Liver (tissue), 3 donors: ENCODE data around the gene CGB5.

Experiments
- JUND ChIP-seq, 2 donors: IDR thresholded peaks; 2 replicates each; pipeline ENCODE4 v1.6.1; 2016; ENCODE audit warnings: antibody characterized with exemption in 2 of 2
- MAX ChIP-seq: IDR thresholded peaks from 2 replicates; pipeline ENCODE4 v1.6.1; 2016; ENCODE audit warnings: antibody characterized with exemption
- TF ChIP-seq, protein P1 (sequence below): IDR thresholded peaks from 2 replicates; pipeline ENCODE4 v1.6.1; 2016; ENCODE audit warnings: antibody characterized with exemption, mild to moderate bottlenecking
- TF ChIP-seq, protein P2 (sequence below): fragments of 150-350 bp; IDR thresholded peaks from 2 replicates; pipeline ENCODE4 v1.5.1; 2017; ENCODE audit warnings: improper control_type of control experiment, low read depth, low read length; ENCODE audit not compliant: missing input control
- TF ChIP-seq, protein P3 (sequence below): IDR thresholded peaks from 2 replicates; pipeline ENCODE4 v1.6.1; 2016; ENCODE audit warnings: antibody characterized with exemption
- TF ChIP-seq, protein P4 (sequence below): IDR thresholded peaks from 2 replicates; pipeline ENCODE4 v1.6.1; 2016; ENCODE audit warnings: antibody characterized with exemption
- donor health status: healthy.
- donor health status: healthy.

- no peak for TF ChIP-seq JUND (IDR thresholded peaks at IDR 0.05)
- TF ChIP-seq, protein P1, sequence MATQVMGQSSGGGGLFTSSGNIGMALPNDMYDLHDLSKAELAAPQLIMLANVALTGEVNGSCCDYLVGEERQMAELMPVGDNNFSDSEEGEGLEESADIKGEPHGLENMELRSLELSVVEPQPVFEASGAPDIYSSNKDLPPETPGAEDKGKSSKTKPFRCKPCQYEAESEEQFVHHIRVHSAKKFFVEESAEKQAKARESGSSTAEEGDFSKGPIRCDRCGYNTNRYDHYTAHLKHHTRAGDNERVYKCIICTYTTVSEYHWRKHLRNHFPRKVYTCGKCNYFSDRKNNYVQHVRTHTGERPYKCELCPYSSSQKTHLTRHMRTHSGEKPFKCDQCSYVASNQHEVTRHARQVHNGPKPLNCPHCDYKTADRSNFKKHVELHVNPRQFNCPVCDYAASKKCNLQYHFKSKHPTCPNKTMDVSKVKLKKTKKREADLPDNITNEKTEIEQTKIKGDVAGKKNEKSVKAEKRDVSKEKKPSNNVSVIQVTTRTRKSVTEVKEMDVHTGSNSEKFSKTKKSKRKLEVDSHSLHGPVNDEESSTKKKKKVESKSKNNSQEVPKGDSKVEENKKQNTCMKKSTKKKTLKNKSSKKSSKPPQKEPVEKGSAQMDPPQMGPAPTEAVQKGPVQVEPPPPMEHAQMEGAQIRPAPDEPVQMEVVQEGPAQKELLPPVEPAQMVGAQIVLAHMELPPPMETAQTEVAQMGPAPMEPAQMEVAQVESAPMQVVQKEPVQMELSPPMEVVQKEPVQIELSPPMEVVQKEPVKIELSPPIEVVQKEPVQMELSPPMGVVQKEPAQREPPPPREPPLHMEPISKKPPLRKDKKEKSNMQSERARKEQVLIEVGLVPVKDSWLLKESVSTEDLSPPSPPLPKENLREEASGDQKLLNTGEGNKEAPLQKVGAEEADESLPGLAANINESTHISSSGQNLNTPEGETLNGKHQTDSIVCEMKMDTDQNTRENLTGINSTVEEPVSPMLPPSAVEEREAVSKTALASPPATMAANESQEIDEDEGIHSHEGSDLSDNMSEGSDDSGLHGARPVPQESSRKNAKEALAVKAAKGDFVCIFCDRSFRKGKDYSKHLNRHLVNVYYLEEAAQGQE: no peak
- TF ChIP-seq, protein P2, sequence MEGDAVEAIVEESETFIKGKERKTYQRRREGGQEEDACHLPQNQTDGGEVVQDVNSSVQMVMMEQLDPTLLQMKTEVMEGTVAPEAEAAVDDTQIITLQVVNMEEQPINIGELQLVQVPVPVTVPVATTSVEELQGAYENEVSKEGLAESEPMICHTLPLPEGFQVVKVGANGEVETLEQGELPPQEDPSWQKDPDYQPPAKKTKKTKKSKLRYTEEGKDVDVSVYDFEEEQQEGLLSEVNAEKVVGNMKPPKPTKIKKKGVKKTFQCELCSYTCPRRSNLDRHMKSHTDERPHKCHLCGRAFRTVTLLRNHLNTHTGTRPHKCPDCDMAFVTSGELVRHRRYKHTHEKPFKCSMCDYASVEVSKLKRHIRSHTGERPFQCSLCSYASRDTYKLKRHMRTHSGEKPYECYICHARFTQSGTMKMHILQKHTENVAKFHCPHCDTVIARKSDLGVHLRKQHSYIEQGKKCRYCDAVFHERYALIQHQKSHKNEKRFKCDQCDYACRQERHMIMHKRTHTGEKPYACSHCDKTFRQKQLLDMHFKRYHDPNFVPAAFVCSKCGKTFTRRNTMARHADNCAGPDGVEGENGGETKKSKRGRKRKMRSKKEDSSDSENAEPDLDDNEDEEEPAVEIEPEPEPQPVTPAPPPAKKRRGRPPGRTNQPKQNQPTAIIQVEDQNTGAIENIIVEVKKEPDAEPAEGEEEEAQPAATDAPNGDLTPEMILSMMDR: no peak
- no peak for TF ChIP-seq MAX
- TF ChIP-seq, protein P3, sequence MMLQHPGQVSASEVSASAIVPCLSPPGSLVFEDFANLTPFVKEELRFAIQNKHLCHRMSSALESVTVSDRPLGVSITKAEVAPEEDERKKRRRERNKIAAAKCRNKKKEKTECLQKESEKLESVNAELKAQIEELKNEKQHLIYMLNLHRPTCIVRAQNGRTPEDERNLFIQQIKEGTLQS: no peak
- TF ChIP-seq, protein P4, sequence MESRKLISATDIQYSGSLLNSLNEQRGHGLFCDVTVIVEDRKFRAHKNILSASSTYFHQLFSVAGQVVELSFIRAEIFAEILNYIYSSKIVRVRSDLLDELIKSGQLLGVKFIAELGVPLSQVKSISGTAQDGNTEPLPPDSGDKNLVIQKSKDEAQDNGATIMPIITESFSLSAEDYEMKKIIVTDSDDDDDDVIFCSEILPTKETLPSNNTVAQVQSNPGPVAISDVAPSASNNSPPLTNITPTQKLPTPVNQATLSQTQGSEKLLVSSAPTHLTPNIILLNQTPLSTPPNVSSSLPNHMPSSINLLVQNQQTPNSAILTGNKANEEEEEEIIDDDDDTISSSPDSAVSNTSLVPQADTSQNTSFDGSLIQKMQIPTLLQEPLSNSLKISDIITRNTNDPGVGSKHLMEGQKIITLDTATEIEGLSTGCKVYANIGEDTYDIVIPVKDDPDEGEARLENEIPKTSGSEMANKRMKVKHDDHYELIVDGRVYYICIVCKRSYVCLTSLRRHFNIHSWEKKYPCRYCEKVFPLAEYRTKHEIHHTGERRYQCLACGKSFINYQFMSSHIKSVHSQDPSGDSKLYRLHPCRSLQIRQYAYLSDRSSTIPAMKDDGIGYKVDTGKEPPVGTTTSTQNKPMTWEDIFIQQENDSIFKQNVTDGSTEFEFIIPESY: no peak
Measured at GRCh38 chr19:49009828-49010227, 33.8 kb upstream of the CGB5 start.
